HCT116 (cell line): ENCODE measurements around the gene MCRIP2.

Experiments used
- CTCF ChIP-seq, 3 experiments: fragments of 200-600 bp in 1 of 3; sonication (generic) in 1 of 3; IDR thresholded peaks in 2 of 3; conservative IDR thresholded peaks in 1 of 3; 2 replicates each; pipeline ENCODE4 v1.5.1; 2012 to 2017; ENCODE audit warnings: low read depth in 2 of 3, low read length in 2 of 3, antibody characterized with exemption in 1 of 3, borderline replicate concordance in 1 of 3, control low read depth in 1 of 3, mild to moderate bottlenecking in 1 of 3, mixed read lengths in 1 of 3, mixed run types in 1 of 3, moderate library complexity in 1 of 3; ENCODE audit not compliant: insufficient read depth in 1 of 3
- EZH2 ChIP-seq: fragments of 200-600 bp; sonication (generic); IDR thresholded peaks from 2 replicates; pipeline ENCODE4 v1.6.1; 2017; ENCODE audit warnings: antibody characterized with exemption, mixed run types

GRCh38 chr16:637081-638018 lies 4.3 kb upstream of the MCRIP2 start:
- TF ChIP-seq EZH2 = no peak
- no peak for TF ChIP-seq CTCF (IDR thresholded peaks at IDR 0.05 in 2 of 3, conservative IDR thresholded peaks at IDR 0.05 in 1 of 3; ENCODE audit: borderline replicate concordance in 1 of 3, insufficient read depth in 1 of 3, low read depth in 2 of 3, low read length in 2 of 3)
